Posterior vena cava (tissue), 2 donors: ENCODE results near the gene MKI67. TPM values are rescaled to one million over a fixed set of nuclear protein-coding genes. Genes with fewer than 3 reads are reported as not detected.

Source experiments
- DNase-seq: peaks from one replicate; pipeline ENCODE4 v3.0.0-alpha.2; 2020; ENCODE audit warnings: low spot score
- intact Hi-C, 2 donors: fragments of 100-400 bp; cut with DNase I; formaldehyde crosslinking; loops; one replicate each; pipeline versions ENCODE4 v1.14.1 to v1.14.2; 2022 to 2023
- total RNA-seq, 2 donors: library from RNA; stranded (reverse); fragmentation: NEBNext Ultra II Directional; extraction: Animal tissue kit (Norgen Biotek cat#: 25700); gene quantifications; one replicate each; pipeline ENCODE4 v1.2.1, GENCODE V29; 2021
- donor health status: DM: yes; HTN: yes; CAD: no.
- donor health status: DM: yes; HTN: yes; CAD: no.

Gene MKI67
- total RNA-seq, 2 donors from 2014 or later, result 0.62 to 2.0 TPM

DNA sequence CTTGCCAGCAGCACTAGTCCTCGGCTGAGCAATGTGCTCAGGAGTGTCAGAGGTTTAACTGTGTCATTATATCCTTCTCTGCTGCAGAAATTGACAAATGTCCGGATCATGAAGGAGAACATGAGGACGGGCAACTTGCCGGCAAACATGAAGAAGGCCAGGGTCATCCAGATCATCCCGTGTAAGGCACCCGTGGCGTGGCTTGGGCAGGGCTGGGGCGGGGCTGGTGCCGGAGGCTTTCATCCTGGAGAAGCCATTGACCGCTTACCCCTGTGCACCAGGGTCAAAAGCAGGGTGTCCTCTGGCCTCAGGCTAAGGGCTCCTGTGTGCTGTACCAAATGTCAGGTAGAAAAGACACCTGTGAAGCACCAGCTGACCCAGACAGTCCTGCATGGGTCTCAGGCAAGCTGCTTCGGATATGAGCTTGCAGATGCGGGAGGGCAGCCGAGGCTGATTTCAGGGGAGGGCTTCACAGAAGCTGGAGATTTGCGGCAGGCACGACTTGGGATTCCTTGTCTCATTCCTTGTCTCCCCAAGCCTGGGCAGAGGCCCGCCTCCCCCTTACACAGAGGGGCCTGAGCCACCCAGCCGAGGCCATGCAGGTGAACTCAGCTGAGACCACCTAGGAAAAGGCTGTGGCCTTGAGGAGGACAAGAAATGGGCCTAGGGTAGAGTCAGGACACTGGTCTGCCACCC lies 55.4 kb downstream of the MKI67 start:
- intact Hi-C loops, result no loop called here
- no peak for DNase-seq

DNA sequence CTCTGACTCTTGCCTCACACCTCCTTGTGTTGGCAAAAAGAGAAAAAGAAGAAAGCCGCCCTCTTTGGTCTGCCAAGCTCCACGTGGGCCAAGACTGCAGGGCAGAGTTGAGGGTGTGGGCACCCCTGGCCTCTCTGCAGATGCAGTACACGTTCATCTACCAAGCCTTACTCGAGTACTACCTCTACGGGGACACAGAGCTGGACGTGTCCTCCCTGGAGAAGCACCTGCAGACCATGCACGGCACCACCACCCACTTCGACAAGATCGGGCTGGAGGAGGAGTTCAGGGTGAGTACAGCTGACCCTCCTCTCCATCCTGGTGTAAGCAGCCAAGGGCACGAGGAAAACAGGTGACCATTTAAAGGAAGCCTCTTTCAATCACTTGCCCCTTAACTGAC lies 56.1 kb downstream of the MKI67 start:
- intact Hi-C loops, result no loop called here
- DNase-seq, result no peak

DNA sequence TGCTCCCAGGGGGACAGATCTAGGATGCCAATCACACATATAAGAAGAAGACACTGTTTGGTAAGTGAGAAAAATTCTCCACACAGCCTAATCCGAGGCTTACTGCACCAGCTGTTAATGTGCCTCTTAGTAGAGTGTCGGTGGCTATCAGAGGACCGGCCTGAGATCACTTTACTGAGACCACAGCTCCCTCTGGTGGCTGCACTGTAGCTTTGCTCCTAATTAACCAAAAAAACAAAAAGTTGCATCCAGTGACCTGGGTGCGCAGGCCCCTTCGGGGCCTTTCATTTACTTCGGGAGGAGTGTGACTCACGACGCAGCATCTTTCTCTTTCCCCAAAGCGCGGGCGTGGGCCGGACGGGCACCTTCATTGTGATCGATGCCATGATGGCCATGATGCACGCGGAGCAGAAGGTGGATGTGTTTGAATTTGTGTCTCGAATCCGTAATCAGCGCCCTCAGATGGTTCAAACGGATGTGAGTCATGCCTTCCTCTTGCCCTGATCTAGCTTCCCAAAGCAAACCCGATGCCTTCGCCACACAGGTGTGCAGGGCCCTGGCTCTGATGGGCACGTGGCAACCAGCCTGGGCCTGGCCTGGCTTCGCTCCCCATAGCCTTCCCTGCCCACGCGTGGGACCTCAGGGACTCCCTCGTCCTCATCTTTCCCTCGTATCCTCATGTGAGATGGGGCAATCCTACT lies 56.7 kb downstream of the MKI67 start:
- intact Hi-C loops, result loop anchor here (2.0 kb wide), 2 partner anchors 27 to 163 kb away; partner anchors contain the start of gene PTPRE (in 1 of the 2)
- DNase-seq, result peak; percentile 92

DNA sequence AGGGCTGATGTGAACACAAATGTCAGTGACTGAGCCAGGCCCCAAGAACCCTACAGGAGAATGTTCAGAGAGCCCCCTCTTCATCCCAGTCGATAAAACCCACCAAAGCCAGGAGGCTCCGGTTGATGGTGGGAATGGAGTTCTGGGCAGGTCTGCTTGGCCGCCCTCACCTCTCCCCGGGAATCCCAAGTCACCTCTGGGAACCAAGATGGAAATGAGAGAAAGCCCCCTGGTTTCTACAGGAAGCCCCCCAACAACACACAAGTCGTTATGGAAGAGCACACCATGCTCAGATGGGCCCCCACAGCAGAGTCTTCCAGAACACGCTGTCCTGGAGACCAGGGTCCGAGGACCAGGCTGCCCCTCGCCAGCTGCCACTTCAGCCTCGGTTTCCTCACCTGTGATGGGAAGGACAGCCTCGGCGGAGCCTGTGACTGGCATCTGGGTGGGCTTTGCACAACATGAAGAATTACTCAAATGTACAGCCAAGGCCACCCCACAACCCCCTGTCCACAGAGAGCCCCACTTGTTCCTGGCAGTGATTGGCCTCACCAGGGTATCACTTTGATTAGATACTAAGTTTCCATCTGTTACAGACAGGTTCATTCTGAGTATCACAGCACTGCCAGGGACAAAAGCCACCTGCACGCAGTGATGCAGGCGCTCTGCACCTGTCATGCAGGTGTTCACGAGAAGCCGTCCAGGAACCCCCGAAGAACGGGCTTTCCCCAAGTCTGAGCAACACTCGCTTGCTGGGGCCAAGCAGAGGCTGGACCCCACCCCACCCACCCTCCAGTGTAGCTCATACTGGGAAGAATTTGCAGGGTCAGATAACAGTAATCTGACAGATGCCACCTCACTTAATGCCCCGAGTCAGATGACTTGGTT lies 57.6 kb downstream of the MKI67 start:
- DNase-seq, result no peak
- intact Hi-C loops, result loop anchor here (2.0 kb wide), 2 partner anchors 28 to 162 kb away; partner anchors contain the start of gene PTPRE (in 1 of the 2)

DNA sequence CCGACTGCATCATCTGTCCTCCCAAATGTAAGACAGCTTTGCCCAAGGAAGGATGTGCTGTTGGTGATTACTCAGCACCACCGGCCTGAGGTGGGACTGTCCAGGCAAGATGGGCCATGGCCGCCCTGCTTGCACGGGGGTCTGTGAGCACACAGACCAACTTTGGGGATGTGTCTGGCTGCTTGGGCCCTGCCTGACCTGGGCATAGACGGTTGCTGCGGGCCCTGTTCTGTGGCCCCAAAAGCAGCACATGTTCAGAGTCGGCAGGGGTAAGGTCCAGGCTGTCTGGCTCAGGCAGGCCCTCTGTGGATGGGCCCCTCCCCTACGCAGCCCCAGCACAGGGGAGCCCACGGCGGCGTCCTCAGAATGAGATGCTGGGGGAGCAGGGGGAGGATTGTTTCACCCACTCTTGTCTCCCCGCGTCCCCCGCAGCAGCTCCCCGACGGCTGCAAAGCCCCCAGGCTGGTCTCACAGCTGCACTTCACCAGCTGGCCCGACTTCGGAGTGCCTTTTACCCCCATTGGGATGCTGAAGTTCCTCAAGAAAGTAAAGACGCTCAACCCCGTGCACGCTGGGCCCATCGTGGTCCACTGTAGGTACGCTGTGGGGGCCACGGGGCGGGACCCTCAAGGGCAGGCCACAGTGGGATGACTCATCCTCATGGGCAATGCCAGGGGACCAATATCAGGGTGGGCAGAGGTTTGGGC lies 58.4 kb downstream of the MKI67 start:
- intact Hi-C loops, result loop anchor here (2.0 kb wide), 2 partner anchors 29 to 161 kb away; partner anchors contain the start of gene PTPRE (in 1 of the 2)
- DNase-seq, result no peak

- DNase-seq, result no peak
Measured at GRCh38 chr10:128066870-128067382, 59.3 kb downstream of the MKI67 start.

GRCh38 chr10:128065881-128066534 lies 60.2 kb downstream of the MKI67 start:
- no peak for DNase-seq
- intact Hi-C loops, result no loop called here

More at GRCh38 chr10:128066870-128067382, 59.3 kb downstream of the MKI67 start:
- intact Hi-C loops, result no loop called here

- intact Hi-C loops, result no loop called here
- no peak for DNase-seq
Measured at GRCh38 chr10:128064970-128065580, 61.1 kb downstream of the MKI67 start.

DNA sequence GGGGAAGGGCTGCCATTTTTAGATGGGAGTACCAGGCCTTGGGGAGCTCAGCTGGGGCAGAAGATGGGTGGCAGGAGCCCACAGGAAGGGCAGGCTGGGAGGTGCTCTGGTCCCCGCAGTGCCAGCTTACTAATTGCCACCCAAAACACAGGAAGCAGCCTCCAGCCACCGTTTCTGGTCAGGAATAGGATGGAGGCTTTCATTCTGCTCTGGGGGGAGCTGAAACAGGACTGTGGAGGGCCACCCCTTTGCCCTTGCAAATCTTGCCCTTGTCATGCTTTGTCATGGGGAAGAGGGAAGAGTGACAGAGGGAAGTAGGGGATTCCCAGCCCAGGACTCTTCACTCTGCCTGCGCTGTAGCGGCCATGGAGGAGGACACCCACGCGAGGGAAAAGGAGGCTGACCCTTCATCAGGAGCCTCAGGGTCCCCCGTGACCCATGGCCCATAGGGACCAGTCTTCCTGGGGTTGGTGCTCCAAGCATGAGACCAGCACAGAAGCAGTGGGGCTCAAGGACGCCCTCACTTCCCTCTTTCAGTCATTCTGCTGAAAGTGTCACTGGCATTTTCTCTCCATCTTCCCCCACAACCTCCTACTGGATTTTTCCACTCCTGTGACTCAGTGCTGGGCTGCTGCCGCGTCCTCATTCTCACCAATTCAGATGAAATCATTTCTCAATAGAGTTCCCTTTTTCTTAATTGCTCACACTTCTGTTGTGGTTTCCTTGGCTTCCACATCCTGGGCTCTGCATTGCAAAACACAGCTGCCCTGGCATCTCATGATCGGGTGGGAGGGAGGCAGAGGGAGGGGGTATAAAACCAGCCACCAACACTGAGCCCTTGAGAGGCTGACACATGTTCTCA lies 61.9 kb downstream of the MKI67 start:
- peak; percentile 91 for DNase-seq
- intact Hi-C loops, result no loop called here

GRCh38 chr10:128063736-128064107 lies 62.5 kb downstream of the MKI67 start:
- intact Hi-C loops, result no loop called here
- peak; percentile 71 for DNase-seq

DNA sequence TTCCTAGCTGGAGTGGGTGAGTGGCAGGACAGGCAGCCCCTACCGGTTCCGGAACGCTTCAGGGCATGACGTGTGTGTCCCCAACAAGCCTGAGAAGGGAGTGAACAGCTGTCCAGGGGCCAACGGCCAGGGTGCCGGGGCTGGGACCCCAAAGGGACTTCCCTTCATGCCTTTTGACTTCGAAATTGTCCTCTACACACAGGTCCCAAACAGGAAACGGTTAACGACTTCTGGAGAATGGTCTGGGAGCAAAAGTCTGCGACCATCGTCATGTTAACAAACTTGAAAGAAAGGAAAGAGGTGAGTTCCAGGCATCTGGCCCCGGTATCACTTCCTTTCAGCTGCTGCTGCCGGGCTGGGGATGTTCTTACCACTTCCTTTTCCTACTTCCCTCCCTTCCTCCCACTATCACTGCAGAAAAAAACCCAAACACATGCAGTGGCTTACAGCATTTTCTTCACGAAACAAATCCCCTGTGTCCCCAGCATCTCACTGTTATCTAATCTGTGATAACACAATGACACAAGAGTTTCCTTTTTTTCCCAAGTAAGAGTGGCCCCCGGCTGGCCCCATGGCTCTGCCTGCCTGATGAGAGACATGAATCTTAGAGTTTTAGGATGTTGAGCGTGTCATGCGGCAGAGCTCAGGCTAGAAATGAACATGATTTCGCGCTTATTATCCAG lies 63.2 kb downstream of the MKI67 start:
- peak; percentile 65 for DNase-seq
- intact Hi-C loops, result no loop called here

GRCh38 chr10:128062331-128062880 lies 63.8 kb downstream of the MKI67 start:
- intact Hi-C loops, result no loop called here
- DNase-seq, result no peak

DNA sequence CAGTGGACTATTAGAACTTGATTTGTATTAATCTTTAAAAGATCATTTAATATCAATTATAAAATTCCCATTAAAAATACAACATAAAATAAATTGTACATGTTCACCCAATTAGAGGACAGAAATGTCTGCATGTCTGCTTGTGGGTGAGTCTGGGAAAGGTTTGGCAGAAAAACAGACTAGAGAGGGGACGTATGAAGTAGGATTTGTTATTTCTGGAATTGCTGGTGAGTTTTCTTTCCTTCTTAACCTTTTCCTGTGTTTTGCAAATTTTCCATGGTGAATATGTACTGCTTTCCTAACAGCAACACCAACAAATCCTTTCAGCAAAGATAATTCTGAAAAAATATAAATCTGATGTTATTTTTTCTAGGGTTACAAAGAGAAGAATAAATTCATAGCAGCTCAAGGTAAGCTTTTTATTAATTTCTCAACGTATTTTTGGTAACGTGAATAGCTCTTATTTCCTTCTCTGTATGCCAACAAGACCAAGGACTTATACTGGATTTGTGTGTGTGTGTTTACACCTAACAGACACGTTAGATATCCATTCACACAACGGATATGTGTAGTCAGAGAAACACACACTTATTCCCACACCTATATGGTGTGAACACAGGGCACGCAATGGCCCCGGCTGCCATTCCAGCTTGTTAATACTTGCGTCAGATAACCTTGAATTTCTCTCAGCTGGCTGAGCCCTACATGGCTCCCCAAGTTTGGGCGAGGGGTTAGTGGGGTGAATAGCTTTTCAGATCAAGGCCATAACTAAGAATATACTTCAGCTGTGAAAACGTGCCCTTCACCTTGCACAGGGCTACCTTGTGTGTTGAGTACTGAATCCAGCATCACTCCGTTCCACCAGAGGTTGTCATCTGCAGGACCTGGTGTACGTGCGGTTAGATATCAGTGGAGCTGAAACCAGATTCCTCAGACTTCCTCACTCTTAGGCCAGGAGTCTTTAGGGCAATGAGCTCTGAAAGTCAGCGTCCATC lies 64.6 kb downstream of the MKI67 start:
- no peak for DNase-seq
- intact Hi-C loops, result no loop called here

- DNase-seq, result no peak
Measured at GRCh38 chr10:128060341-128061250, 65.6 kb downstream of the MKI67 start.

More at GRCh38 chr10:128060341-128061250, 65.6 kb downstream of the MKI67 start:
- intact Hi-C loops, result no loop called here
